ENCODE data around the gene NUDT14.

The NUDT14 gene

GRCh38 chr14:105155681-105156413 lies 25.3 kb downstream of the NUDT14 start:
- TF ChIP-seq, protein P1, sequence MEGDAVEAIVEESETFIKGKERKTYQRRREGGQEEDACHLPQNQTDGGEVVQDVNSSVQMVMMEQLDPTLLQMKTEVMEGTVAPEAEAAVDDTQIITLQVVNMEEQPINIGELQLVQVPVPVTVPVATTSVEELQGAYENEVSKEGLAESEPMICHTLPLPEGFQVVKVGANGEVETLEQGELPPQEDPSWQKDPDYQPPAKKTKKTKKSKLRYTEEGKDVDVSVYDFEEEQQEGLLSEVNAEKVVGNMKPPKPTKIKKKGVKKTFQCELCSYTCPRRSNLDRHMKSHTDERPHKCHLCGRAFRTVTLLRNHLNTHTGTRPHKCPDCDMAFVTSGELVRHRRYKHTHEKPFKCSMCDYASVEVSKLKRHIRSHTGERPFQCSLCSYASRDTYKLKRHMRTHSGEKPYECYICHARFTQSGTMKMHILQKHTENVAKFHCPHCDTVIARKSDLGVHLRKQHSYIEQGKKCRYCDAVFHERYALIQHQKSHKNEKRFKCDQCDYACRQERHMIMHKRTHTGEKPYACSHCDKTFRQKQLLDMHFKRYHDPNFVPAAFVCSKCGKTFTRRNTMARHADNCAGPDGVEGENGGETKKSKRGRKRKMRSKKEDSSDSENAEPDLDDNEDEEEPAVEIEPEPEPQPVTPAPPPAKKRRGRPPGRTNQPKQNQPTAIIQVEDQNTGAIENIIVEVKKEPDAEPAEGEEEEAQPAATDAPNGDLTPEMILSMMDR (IDR thresholded peaks at IDR 0.05; ENCODE audit: low read depth, low read length, missing control alignments): no peak
- H3K4me3 ChIP-seq (ENCODE audit: low read depth, low read length): no peak overlapping the region
- no peak for DNase-seq (ENCODE audit: low read depth)

GRCh38 chr14:105155071-105155651 lies 26.0 kb downstream of the NUDT14 start:
- no peak overlapping the region for H3K4me3 ChIP-seq (ENCODE audit: low read depth, low read length)
- TF ChIP-seq, protein P1 (IDR thresholded peaks at IDR 0.05; ENCODE audit: low read depth, low read length, missing control alignments): no peak
- no peak for DNase-seq (ENCODE audit: low read depth)

DNA sequence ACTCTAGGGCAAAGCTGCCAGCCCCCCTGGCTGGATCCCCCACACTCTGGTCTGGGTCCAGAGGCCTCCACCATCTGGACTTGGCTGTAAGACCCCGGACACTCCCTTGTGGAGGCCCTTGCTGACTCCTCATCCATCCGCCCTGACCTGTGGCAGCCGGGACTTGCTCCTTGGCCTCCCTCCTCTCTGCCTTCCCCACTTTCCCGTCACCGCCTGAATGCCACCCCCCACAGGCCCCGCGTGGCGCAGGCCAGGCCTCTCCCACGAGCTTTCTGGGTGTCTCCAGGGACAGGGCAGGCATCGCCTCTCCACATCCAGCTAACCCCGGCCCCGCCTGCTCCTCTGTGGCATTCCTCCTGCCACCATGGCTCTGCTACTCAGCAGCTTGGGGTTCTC lies 26.6 kb downstream of the NUDT14 start:
- TF ChIP-seq, protein P1 (IDR thresholded peaks at IDR 0.05; ENCODE audit: low read depth, low read length, missing control alignments): no peak
- no peak for DNase-seq (ENCODE audit: low read depth)
- H3K4me3 ChIP-seq (ENCODE audit: low read depth, low read length): no peak overlapping the region

- DNase-seq (ENCODE audit: low read depth): no peak
- TF ChIP-seq, protein P1 (IDR thresholded peaks at IDR 0.05; ENCODE audit: low read depth, low read length, missing control alignments): no peak
- no peak overlapping the region for H3K4me3 ChIP-seq (ENCODE audit: low read depth, low read length)
Measured at GRCh38 chr14:105153739-105154475, 27.2 kb downstream of the NUDT14 start.

- TF ChIP-seq, protein P1 (IDR thresholded peaks at IDR 0.05; ENCODE audit: low read depth, low read length, missing control alignments): no peak
- no peak overlapping the region for H3K4me3 ChIP-seq (ENCODE audit: low read depth, low read length)
- no peak for DNase-seq (ENCODE audit: low read depth)
Measured at GRCh38 chr14:105153331-105153731, 27.8 kb downstream of the NUDT14 start.

DNA sequence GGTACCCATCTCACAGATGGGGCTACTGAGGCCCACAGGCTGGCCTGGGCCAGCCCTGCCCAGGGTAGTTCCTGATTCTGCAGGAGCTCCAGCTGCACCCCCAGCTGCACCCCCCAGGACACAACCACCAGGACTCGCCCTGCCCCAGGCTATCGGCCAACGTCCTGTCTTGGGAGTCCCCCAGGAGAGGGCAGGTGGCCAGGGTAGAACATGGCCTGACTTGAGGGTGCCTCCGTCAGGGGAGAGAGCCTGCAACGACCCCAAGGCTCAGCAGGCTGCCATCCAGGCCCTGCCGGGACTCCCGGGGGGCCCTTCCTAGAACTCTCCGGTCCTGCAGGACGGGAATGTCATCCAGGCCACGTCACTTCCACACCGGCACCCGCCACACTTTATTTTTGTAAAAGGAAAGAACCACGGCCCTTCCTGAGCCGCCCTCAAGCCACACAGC lies 28.3 kb downstream of the NUDT14 start:
- H3K4me3 ChIP-seq (ENCODE audit: low read depth, low read length): no peak overlapping the region
- no peak for DNase-seq (ENCODE audit: low read depth)
- TF ChIP-seq, protein P1 (IDR thresholded peaks at IDR 0.05; ENCODE audit: low read depth, low read length, missing control alignments): no peak
